ENCODE results near the gene FAM210B. TPM values are rescaled to one million over a fixed set of nuclear protein-coding genes. Genes with fewer than 3 reads are reported as not detected.

The FAM210B gene
- total and polyA plus RNA-seq, 2 of the 13 experiments (the other 11 are each of a cell fraction or from before 2014, with no cell fraction given) = 75.9 to 107 TPM

DNA sequence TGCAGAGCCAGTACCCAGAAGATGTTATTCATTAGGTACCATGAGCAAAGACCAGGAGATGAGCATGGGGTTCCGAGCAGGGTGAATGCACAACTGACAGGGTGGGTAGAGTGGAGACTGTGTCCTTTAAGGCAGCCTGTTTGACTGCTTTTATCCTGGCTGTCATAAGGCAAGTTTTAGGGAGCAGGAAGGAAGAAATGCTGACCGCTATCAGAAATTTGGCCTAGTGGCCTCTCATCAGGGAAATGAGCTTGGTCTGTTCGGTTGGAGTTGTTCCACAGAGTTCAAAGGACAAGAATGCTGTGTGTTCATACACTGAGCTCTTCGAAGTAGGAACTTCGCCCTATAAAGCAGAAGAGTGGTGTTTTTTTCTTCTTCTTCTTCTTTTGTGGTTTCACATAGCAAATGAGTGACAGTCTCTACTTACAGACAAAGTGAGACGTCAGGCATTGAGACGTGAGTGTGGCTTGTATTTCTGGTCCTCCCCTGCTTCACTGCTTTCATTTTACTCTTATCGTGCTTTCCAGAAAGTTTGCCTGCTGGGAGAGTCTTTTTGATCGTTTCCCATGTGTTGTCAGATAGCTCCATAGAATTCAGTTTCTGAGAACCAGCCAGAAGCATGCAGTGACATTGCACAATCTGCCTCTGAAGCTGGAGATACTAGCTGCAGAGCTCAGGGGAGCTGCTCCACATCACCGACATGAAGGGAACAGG lies 53.1 kb downstream of the FAM210B start, which contains the start of gene CASS4 (continued):
- no peak for TF ChIP-seq ZKSCAN8 (CRISPR knock-in tag; IDR thresholded peaks at IDR 0.05; ENCODE audit: borderline replicate concordance)
- TF ChIP-seq ZNF589 (CRISPR knock-in tag; conservative IDR thresholded peaks at IDR 0.05) = no peak
- 0 out of 2 replicates have a peak, but pooled peaks have one; percentile 41 for TF ChIP-seq ZNF841 (CRISPR knock-in tag; IDR thresholded peaks at IDR 0.05; ENCODE audit: borderline replicate concordance)
- TF ChIP-seq ZNF12 (CRISPR knock-in tag; IDR thresholded peaks at IDR 0.05) = peak; percentile 69
- 0 out of 2 replicates have a peak, but pooled peaks have one; percentile 28 for TF ChIP-seq NR2C2 (CRISPR knock-in tag; IDR thresholded peaks at IDR 0.05; ENCODE audit: borderline replicate concordance)
- no peak for TF ChIP-seq ZNF543 (CRISPR knock-in tag; IDR thresholded peaks at IDR 0.05)
- 0 out of 2 replicates have a peak, but pooled peaks have one; percentile 31 for TF ChIP-seq HDAC1 (CRISPR knock-in tag; IDR thresholded peaks at IDR 0.05)
- TF ChIP-seq, protein P1, sequence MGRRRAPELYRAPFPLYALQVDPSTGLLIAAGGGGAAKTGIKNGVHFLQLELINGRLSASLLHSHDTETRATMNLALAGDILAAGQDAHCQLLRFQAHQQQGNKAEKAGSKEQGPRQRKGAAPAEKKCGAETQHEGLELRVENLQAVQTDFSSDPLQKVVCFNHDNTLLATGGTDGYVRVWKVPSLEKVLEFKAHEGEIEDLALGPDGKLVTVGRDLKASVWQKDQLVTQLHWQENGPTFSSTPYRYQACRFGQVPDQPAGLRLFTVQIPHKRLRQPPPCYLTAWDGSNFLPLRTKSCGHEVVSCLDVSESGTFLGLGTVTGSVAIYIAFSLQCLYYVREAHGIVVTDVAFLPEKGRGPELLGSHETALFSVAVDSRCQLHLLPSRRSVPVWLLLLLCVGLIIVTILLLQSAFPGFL (CRISPR knock-in tag; IDR thresholded peaks at IDR 0.05) = no peak
- TF ChIP-seq TEAD2 (CRISPR knock-in tag; IDR thresholded peaks at IDR 0.05) = no peak
- TF ChIP-seq, protein P2, sequence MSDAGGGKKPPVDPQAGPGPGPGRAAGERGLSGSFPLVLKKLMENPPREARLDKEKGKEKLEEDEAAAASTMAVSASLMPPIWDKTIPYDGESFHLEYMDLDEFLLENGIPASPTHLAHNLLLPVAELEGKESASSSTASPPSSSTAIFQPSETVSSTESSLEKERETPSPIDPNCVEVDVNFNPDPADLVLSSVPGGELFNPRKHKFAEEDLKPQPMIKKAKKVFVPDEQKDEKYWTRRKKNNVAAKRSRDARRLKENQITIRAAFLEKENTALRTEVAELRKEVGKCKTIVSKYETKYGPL (CRISPR knock-in tag; IDR thresholded peaks at IDR 0.05) = no peak
- peak; percentile 88; the same call in 1 of the 2 replicates for TF ChIP-seq TGIF2 (CRISPR knock-in tag; IDR thresholded peaks at IDR 0.05)
- TF ChIP-seq THYN1 (CRISPR knock-in tag; IDR thresholded peaks at IDR 0.05; ENCODE audit: borderline replicate concordance, low read depth) = no peak
- no peak; the same call in 1 of the 2 replicates for TF ChIP-seq ZNF619 (CRISPR knock-in tag; IDR thresholded peaks at IDR 0.05)
- TF ChIP-seq ZFP82 (CRISPR knock-in tag; IDR thresholded peaks at IDR 0.05; ENCODE audit: borderline replicate concordance) = no peak
- 0 out of 2 replicates have a peak, but pooled peaks have one; percentile 23 for TF ChIP-seq MED1 (CRISPR knock-in tag; IDR thresholded peaks at IDR 0.05)
- TF ChIP-seq SATB2 (CRISPR knock-in tag; IDR thresholded peaks at IDR 0.05) = no peak
- TF ChIP-seq ATF7 (IDR thresholded peaks at IDR 0.05) = no peak
- no peak for TF ChIP-seq ATF7 (CRISPR knock-in tag; IDR thresholded peaks at IDR 0.05)
- TF ChIP-seq, protein P3, sequence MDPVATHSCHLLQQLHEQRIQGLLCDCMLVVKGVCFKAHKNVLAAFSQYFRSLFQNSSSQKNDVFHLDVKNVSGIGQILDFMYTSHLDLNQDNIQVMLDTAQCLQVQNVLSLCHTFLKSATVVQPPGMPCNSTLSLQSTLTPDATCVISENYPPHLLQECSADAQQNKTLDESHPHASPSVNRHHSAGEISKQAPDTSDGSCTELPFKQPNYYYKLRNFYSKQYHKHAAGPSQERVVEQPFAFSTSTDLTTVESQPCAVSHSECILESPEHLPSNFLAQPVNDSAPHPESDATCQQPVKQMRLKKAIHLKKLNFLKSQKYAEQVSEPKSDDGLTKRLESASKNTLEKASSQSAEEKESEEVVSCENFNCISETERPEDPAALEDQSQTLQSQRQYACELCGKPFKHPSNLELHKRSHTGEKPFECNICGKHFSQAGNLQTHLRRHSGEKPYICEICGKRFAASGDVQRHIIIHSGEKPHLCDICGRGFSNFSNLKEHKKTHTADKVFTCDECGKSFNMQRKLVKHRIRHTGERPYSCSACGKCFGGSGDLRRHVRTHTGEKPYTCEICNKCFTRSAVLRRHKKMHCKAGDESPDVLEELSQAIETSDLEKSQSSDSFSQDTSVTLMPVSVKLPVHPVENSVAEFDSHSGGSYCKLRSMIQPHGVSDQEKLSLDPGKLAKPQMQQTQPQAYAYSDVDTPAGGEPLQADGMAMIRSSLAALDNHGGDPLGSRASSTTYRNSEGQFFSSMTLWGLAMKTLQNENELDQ (CRISPR knock-in tag; IDR thresholded peaks at IDR 0.05; ENCODE audit: borderline replicate concordance) = no peak
- TF ChIP-seq ZNF296 (CRISPR knock-in tag; conservative IDR thresholded peaks at IDR 0.05) = no peak
- TF ChIP-seq, protein P4, sequence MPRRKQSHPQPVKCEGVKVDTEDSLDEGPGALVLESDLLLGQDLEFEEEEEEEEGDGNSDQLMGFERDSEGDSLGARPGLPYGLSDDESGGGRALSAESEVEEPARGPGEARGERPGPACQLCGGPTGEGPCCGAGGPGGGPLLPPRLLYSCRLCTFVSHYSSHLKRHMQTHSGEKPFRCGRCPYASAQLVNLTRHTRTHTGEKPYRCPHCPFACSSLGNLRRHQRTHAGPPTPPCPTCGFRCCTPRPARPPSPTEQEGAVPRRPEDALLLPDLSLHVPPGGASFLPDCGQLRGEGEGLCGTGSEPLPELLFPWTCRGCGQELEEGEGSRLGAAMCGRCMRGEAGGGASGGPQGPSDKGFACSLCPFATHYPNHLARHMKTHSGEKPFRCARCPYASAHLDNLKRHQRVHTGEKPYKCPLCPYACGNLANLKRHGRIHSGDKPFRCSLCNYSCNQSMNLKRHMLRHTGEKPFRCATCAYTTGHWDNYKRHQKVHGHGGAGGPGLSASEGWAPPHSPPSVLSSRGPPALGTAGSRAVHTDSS (CRISPR knock-in tag; conservative IDR thresholded peaks at IDR 0.05) = no peak
- no peak for TF ChIP-seq BRD4 (CRISPR knock-in tag; IDR thresholded peaks at IDR 0.05)
- no peak for TF ChIP-seq ARNT (IDR thresholded peaks at IDR 0.05)
- TF ChIP-seq MTF1 (CRISPR knock-in tag; IDR thresholded peaks at IDR 0.05) = no peak
- TF ChIP-seq, protein P5, sequence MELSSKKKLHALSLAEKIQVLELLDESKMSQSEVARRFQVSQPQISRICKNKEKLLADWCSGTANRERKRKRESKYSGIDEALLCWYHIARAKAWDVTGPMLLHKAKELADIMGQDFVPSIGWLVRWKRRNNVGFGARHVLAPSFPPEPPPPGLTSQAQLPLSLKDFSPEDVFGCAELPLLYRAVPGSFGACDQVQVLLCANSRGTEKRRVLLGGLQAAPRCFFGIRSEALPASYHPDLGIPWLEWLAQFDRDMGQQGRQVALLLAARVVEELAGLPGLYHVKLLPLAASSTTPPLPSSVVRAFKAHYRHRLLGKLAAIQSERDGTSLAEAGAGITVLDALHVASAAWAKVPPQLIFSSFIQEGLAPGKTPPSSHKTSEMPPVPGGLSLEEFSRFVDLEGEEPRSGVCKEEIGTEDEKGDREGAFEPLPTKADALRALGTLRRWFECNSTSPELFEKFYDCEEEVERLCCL (CRISPR knock-in tag; IDR thresholded peaks at IDR 0.05; ENCODE audit: borderline replicate concordance) = no peak; the same call in 1 of the 2 replicates
